ENCODE data around the gene SF3B1.

DNA sequence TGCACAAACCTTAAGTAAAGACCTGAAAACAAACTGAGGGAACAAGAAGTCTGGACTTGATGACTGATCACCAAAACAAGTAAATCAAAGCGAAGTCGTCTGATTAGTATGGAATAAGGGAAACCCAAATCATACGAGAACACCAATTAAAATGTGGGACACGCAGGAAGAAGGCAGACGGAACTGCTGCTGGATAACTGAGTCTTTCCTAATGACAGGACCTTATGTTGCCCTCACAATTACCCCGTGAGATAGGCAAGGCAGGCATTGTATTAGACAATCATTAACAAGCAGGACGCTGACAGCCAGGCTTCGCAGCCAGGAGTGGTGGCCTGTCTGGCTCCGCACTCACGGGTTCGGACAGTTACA, 17.9 kb upstream of the SF3B1 start:
- TF ChIP-seq, protein P1, sequence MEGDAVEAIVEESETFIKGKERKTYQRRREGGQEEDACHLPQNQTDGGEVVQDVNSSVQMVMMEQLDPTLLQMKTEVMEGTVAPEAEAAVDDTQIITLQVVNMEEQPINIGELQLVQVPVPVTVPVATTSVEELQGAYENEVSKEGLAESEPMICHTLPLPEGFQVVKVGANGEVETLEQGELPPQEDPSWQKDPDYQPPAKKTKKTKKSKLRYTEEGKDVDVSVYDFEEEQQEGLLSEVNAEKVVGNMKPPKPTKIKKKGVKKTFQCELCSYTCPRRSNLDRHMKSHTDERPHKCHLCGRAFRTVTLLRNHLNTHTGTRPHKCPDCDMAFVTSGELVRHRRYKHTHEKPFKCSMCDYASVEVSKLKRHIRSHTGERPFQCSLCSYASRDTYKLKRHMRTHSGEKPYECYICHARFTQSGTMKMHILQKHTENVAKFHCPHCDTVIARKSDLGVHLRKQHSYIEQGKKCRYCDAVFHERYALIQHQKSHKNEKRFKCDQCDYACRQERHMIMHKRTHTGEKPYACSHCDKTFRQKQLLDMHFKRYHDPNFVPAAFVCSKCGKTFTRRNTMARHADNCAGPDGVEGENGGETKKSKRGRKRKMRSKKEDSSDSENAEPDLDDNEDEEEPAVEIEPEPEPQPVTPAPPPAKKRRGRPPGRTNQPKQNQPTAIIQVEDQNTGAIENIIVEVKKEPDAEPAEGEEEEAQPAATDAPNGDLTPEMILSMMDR (IDR thresholded peaks at IDR 0.05): no peak
- no peak for TF ChIP-seq POLR2AphosphoS5 (IDR thresholded peaks at IDR 0.05)

Measured in gastroesophageal sphincter (tissue), 3 donors.